Measurements from ENCODE around the gene NFKBIB. TPM values are rescaled to one million over a fixed set of nuclear protein-coding genes. Genes with fewer than 3 reads are reported as not detected.

NFKBIB gene
- total and polyA plus RNA-seq, 9 donors, result 3.2 to 21.6 (median 13.2) TPM

- intact Hi-C loops (cut with DNase I), result loop anchor here in 1 of 4 donors (10.0 kb wide), 1 partner anchor 374 kb away; the partner anchor contains the start of gene LRFN1
- peaks cover 6% of the 10 kb centered on the region for H3K4me1 ChIP-seq (ENCODE audit: insufficient read depth)
- H3K4me3 ChIP-seq, result no peak overlapping the region
- no peak overlapping the region for H3K27ac ChIP-seq
- no peak for DNase-seq
- H3K36me3 ChIP-seq, result no peaks in the 10 kb centered on the region
- H3K9me3 ChIP-seq, result no peaks in the 10 kb centered on the region
- 77 to 95% (median 80%) methylated on average over 3 of the region's 3 CpGs for WGBS, 3 donors
- no peak for TF ChIP-seq CTCF (IDR thresholded peaks at IDR 0.05)
- TF ChIP-seq POLR2A (IDR thresholded peaks at IDR 0.05), result no peak
- no peak for TF ChIP-seq EP300 (IDR thresholded peaks at IDR 0.05)
- H3K27me3 ChIP-seq, result no peaks in the 10 kb centered on the region
Observed at GRCh38 chr19:38951187-38951586, 51.4 kb downstream of the NFKBIB start.

- no peaks in the 10 kb centered on the region for H3K9me3 ChIP-seq
- H3K27ac ChIP-seq, result no peak overlapping the region
- peaks cover 6% of the 10 kb centered on the region for H3K4me1 ChIP-seq (ENCODE audit: insufficient read depth)
- DNase-seq, result no peak
- no peak overlapping the region for H3K4me3 ChIP-seq
- intact Hi-C loops (cut with DNase I), result loop anchor here in 1 of 4 donors (10.0 kb wide), 1 partner anchor 372 kb away; the partner anchor contains the start of gene LRFN1
- TF ChIP-seq EP300 (IDR thresholded peaks at IDR 0.05) (no peak), POLR2A (IDR thresholded peaks at IDR 0.05) (no peak), CTCF (IDR thresholded peaks at IDR 0.05) (no peak)
- no peaks in the 10 kb centered on the region for H3K36me3 ChIP-seq
- no peaks in the 10 kb centered on the region for H3K27me3 ChIP-seq
- 78 to 85% (median 83%) methylated on average over 13 of the region's 13 CpGs for WGBS, 3 donors
Observed at GRCh38 chr19:38952395-38953165, 52.8 kb downstream of the NFKBIB start.

- Histone ChIP-seq H3K36me3 (no peaks in the 10 kb centered on the region), H3K27ac (no peak overlapping the region), H3K27me3 (no peaks in the 10 kb centered on the region), H3K9me3 (no peaks in the 10 kb centered on the region), H3K4me1 (ENCODE audit: insufficient read depth) (peaks cover 6% of the 10 kb centered on the region), H3K4me3 (no peak overlapping the region)
- 81 to 89% (median 82%) methylated on average over 4 of the region's 4 CpGs for WGBS, 3 donors
- no peak for TF ChIP-seq POLR2A (IDR thresholded peaks at IDR 0.05)
- no peak for TF ChIP-seq EP300 (IDR thresholded peaks at IDR 0.05)
- intact Hi-C loops (cut with DNase I), result loop anchor here in 1 of 4 donors (10.0 kb wide), 1 partner anchor 371 kb away; the partner anchor contains the start of gene LRFN1
- no peak for DNase-seq
Observed at GRCh38 chr19:38953677-38954076, 53.9 kb downstream of the NFKBIB start.

GRCh38 chr19:38956264-38956663 is 56.5 kb downstream of the NFKBIB start:
- no peaks in the 10 kb centered on the region for H3K36me3 ChIP-seq
- 86 to 90% (median 90%) methylated on average over 2 of the region's 2 CpGs for WGBS, 3 donors
- no peak overlapping the region for H3K27ac ChIP-seq
- no peak for DNase-seq
- no peak for TF ChIP-seq POLR2A (IDR thresholded peaks at IDR 0.05)
- no peak for TF ChIP-seq EP300 (IDR thresholded peaks at IDR 0.05)
- TF ChIP-seq CTCF (IDR thresholded peaks at IDR 0.05), result no peak
- H3K9me3 ChIP-seq, result no peaks in the 10 kb centered on the region
- intact Hi-C loops (cut with DNase I), result loop anchor here in 1 of 4 donors (10.0 kb wide), 1 partner anchor 369 kb away; the partner anchor contains the start of gene LRFN1
- H3K4me3 ChIP-seq, result no peak overlapping the region
- no peaks in the 10 kb centered on the region for H3K4me1 ChIP-seq (ENCODE audit: insufficient read depth)
- no peaks in the 10 kb centered on the region for H3K27me3 ChIP-seq

- H3K27me3 ChIP-seq, result no peaks in the 10 kb centered on the region
- no peaks in the 10 kb centered on the region for H3K36me3 ChIP-seq
- H3K27ac ChIP-seq, result no peak overlapping the region
- WGBS, 3 donors, result 87 to 96% (median 93%) methylated on average over 2 of the region's 2 CpGs
- intact Hi-C loops (cut with DNase I), result loop anchor here in 1 of 4 donors (10.0 kb wide), 1 partner anchor 366 kb away; the partner anchor contains the start of gene LRFN1
- no peak for DNase-seq
- no peaks in the 10 kb centered on the region for H3K9me3 ChIP-seq
- peaks cover 3% of the 10 kb centered on the region for H3K4me1 ChIP-seq (ENCODE audit: insufficient read depth)
- H3K4me3 ChIP-seq, result no peak overlapping the region
- TF ChIP-seq POLR2A (IDR thresholded peaks at IDR 0.05) (no peak), CTCF (IDR thresholded peaks at IDR 0.05) (no peak), EP300 (IDR thresholded peaks at IDR 0.05) (no peak)
Observed at GRCh38 chr19:38958301-38958700, 58.5 kb downstream of the NFKBIB start.

All from ovary (tissue), 9 donors.